Fibroblast of the aortic adventitia (primary cell): ENCODE data around the gene RASAL1. TPM values are rescaled to one million over a fixed set of nuclear protein-coding genes. Genes with fewer than 3 reads are reported as not detected.

Experiments
- DNase-seq: peaks from one replicate; pipeline ENCODE4 v3.0.0-alpha.2; 2010; ENCODE audit warnings: low read depth
- H3K4me3 ChIP-seq: 2 replicates; pipeline ENCODE4 v1.5.1; 2011; ENCODE audit warnings: low read depth, mild to moderate bottlenecking, control low read depth, low read length, moderate library complexity
- total RNA-seq: library from RNA; depleted of rRNA; stranded (reverse); fragments of >200 nt; gene quantifications from 2 replicates; pipeline ENCODE4 v1.2.3, GENCODE V29; 2012; ENCODE audit warnings: low replicate concordance
- TF ChIP-seq, protein P1 (sequence below): IDR thresholded peaks from 2 replicates; pipeline ENCODE4 v1.5.1; 2011; ENCODE audit warnings: mild to moderate bottlenecking, low read length, control low read depth, inconsistent platforms; ENCODE audit not compliant: insufficient read depth

The RASAL1 gene
- total RNA-seq, 1 donor: not detected

DNA sequence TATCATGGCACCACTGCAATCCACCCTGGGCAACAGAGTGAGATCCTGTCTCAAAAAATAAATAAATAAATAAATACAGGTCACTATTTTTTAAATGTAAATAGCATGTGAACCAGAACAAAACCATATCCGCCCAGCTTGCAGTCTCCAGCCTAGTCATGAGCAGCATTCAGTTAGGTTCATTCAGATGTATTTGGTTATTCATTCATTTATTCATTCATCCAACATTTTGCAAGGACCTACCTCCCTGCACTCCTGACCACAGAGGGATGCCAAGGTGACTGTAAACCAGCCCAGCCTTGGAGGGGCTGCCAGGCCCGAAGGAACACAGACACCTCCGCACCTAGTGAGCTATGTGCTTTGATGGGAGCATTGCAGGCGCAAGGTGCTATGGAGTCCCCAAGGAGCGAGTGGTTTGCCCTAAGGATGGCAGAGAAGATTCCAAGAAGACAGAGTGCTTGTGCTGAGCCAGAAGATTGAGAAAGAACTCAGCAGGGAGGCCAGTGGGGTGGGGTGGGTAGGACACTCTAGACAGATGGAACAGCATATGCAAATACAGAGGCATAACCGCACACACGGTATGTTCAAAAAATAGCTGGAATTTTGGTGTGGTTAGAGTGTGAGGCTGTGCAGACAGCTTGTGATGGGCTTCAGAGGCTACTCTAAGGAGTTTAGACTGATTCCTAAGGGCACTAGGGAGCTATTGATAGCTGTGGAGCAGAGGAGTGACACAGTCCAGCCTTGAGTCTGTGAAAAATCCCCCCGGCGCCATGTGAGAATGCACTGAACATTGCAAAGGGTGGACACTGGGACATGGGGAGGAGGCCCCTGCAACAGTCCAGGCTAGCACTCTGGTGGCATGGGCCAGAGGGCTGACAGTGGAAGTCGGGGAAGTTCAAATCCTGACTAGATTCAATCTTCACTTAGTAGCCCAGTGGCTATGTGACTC is 67.3 kb downstream of the RASAL1 start:
- H3K4me3 ChIP-seq: no peak overlapping the region

DNA sequence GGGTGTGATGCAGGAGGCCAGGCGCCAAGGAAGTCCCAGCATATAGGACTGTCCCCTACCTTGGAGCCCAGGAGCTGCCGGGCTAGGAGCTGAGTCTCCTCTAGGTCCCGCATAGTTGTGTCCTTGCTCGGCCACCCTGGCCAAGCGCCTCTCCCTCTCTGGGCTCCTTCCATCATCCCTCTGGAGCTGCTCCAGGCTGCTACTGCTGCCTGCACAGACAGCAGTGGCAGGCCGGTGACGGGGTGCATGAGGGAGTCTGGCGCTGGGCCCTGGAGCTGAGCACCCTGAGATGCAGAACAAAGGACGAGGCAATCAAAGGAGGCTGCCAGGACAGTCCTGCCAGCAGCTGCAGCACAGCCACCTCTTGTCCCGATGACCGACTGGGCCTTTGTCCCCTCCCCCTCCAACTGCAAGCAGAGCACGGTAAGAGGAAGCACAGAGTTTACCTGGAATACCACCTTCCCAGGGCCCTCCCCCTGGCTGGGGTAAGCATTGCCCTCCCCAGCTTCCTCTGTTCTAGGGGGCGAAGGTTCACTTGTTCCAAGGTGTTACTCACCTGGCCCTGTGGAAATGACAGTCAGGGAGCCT is 68.7 kb downstream of the RASAL1 start:
- DNase-seq: no peak
- TF ChIP-seq, protein P1, sequence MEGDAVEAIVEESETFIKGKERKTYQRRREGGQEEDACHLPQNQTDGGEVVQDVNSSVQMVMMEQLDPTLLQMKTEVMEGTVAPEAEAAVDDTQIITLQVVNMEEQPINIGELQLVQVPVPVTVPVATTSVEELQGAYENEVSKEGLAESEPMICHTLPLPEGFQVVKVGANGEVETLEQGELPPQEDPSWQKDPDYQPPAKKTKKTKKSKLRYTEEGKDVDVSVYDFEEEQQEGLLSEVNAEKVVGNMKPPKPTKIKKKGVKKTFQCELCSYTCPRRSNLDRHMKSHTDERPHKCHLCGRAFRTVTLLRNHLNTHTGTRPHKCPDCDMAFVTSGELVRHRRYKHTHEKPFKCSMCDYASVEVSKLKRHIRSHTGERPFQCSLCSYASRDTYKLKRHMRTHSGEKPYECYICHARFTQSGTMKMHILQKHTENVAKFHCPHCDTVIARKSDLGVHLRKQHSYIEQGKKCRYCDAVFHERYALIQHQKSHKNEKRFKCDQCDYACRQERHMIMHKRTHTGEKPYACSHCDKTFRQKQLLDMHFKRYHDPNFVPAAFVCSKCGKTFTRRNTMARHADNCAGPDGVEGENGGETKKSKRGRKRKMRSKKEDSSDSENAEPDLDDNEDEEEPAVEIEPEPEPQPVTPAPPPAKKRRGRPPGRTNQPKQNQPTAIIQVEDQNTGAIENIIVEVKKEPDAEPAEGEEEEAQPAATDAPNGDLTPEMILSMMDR: no peak

More for the DNA sequence above, 67.3 kb downstream of the RASAL1 start:
- TF ChIP-seq, protein P1: no peak
- DNase-seq: no peak

GRCh38 chr12:113065126-113066007 is 70.2 kb downstream of the RASAL1 start:
- no peak overlapping the region for H3K4me3 ChIP-seq
- no peak for DNase-seq
- TF ChIP-seq, protein P1: no peak

More for the DNA sequence above, 68.7 kb downstream of the RASAL1 start:
- H3K4me3 ChIP-seq: no peak overlapping the region

GRCh38 chr12:113064395-113065125 is 71.0 kb downstream of the RASAL1 start:
- H3K4me3 ChIP-seq: no peak overlapping the region
- TF ChIP-seq, protein P1: no peak

GRCh38 chr12:113063396-113064350 is 71.9 kb downstream of the RASAL1 start:
- DNase-seq: no peak
- TF ChIP-seq, protein P1: no peak

More at GRCh38 chr12:113064395-113065125, 71.0 kb downstream of the RASAL1 start:
- DNase-seq: no peak

More at GRCh38 chr12:113063396-113064350, 71.9 kb downstream of the RASAL1 start:
- no peak overlapping the region for H3K4me3 ChIP-seq
